Measurements from ENCODE around the gene LCNL1. TPM values are rescaled to one million over a fixed set of nuclear protein-coding genes. Genes with fewer than 3 reads are reported as not detected.

Gene LCNL1
- total RNA-seq, 1 experiment from 2014 or later, result 0.82 TPM

GRCh38 chr9:137014166-137014565 lies 31.4 kb downstream of the LCNL1 start:
- Histone ChIP-seq H3K9me3 (ENCODE audit: control insufficient read depth, insufficient read depth, low read depth, low read length) (no peaks in the 10 kb centered on the region), H3K4me3 (ENCODE audit: low read depth in 2 of 2, low read length in 2 of 2) (no peak overlapping the region), H3K36me3 (ENCODE audit: control insufficient read depth, insufficient read depth, low read length) (no peaks in the 10 kb centered on the region), H3K27me3 (ENCODE audit: control insufficient read depth, insufficient read depth, low read length) (no peaks in the 10 kb centered on the region), H3K4me1 (ENCODE audit: control insufficient read depth, insufficient read depth, low read length) (no peaks in the 10 kb centered on the region), H3K27ac (ENCODE audit: low read length) (no peak overlapping the region)
- intact Hi-C loops (cut with micrococcal nuclease; ENCODE audit: unreplicated experiment) (no loop called here), in situ Hi-C loops (cut with HindIII; ENCODE audit: low pct_unique_long_range_greater_than_20kb, low sequenced_read_pairs) (no loop called here)
- POLR2A ChIA-PET, result no interaction called here
- TF ChIP-seq TCF7L2 (IDR thresholded peaks at IDR 0.05; ENCODE audit: low read depth, low read length), result no peak
- TF ChIP-seq, protein P1, sequence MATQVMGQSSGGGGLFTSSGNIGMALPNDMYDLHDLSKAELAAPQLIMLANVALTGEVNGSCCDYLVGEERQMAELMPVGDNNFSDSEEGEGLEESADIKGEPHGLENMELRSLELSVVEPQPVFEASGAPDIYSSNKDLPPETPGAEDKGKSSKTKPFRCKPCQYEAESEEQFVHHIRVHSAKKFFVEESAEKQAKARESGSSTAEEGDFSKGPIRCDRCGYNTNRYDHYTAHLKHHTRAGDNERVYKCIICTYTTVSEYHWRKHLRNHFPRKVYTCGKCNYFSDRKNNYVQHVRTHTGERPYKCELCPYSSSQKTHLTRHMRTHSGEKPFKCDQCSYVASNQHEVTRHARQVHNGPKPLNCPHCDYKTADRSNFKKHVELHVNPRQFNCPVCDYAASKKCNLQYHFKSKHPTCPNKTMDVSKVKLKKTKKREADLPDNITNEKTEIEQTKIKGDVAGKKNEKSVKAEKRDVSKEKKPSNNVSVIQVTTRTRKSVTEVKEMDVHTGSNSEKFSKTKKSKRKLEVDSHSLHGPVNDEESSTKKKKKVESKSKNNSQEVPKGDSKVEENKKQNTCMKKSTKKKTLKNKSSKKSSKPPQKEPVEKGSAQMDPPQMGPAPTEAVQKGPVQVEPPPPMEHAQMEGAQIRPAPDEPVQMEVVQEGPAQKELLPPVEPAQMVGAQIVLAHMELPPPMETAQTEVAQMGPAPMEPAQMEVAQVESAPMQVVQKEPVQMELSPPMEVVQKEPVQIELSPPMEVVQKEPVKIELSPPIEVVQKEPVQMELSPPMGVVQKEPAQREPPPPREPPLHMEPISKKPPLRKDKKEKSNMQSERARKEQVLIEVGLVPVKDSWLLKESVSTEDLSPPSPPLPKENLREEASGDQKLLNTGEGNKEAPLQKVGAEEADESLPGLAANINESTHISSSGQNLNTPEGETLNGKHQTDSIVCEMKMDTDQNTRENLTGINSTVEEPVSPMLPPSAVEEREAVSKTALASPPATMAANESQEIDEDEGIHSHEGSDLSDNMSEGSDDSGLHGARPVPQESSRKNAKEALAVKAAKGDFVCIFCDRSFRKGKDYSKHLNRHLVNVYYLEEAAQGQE (IDR thresholded peaks at IDR 0.05; ENCODE audit: insufficient read depth in 1 of 2, low read depth in 2 of 2, low read length in 1 of 2), result no peak
- no peak for TF ChIP-seq POLR2AphosphoS5 (IDR thresholded peaks at IDR 0.05; ENCODE audit: low read depth, low read length)
- no peak for TF ChIP-seq SIN3A (IDR thresholded peaks at IDR 0.05; ENCODE audit: borderline replicate concordance, insufficient read depth, low read depth, low read length)
- no peak for TF ChIP-seq CTCF (IDR thresholded peaks at IDR 0.05)
- CTCF ChIA-PET, result no interaction called here
- DNase-seq (ENCODE audit: low read depth, low spot score), result no peak
- ATAC-seq, result no peak
- no TSS peak for BruUV-seq (replicated peaks)

DNA sequence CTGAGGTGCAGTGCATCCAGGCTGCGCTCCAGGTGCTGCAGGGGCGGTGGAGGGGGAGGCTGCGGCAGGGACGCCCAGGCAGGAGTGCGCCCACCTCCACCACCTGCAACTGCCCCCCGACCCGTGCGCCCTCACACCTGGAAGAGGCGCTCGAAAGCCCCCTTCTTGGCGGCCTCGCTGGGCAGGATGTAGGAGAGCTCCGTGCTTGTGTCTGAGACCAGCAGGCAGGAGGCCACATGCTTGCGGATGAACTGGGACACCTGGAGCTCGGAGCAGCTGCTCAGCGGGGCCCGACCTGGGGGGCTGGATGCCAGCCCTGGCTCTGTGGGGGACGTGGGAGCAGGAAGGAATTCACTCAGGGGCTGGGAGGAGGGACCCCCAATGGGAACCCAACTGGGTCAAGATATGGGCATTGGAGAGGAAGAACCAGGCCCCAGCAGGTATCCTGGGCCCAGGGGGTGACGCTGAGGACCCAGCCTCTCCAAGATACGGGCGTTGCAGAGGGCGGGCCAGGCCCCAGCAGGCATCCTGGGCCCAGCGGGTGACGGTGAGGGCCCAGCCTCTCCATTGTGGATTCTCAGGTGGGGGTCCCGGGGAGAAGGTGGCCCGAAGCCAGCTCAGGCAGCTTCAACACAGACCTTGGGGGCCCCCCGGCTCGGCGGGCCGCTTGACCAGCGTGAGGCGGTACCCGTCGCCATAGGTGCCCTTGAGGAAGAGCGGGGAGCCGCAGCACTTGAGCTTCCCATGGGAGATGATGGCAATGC lies 32.2 kb downstream of the LCNL1 start:
- CTCF ChIA-PET, result interaction anchor here (0.7 kb wide), 1 partner anchor 45 kb away, joined by 4 read pairs; no protein-coding TSS in a partner anchor
- H3K36me3 ChIP-seq (ENCODE audit: control insufficient read depth, insufficient read depth, low read length), result no peaks in the 10 kb centered on the region
- no peaks in the 10 kb centered on the region for H3K27me3 ChIP-seq (ENCODE audit: control insufficient read depth, insufficient read depth, low read length)
- DNase-seq (ENCODE audit: low read depth, low spot score), result no peak
- BruUV-seq (replicated peaks), result no TSS peak
- in situ Hi-C loops (cut with HindIII; ENCODE audit: low pct_unique_long_range_greater_than_20kb, low sequenced_read_pairs), result no loop called here
- TF ChIP-seq TCF7L2 (IDR thresholded peaks at IDR 0.05; ENCODE audit: low read depth, low read length) (no peak), SIN3A (IDR thresholded peaks at IDR 0.05; ENCODE audit: borderline replicate concordance, insufficient read depth, low read depth, low read length) (no peak), POLR2AphosphoS5 (IDR thresholded peaks at IDR 0.05; ENCODE audit: low read depth, low read length) (no peak), CTCF (IDR thresholded peaks at IDR 0.05) (no peak)
- TF ChIP-seq, protein P1 (IDR thresholded peaks at IDR 0.05; ENCODE audit: insufficient read depth in 1 of 2, low read depth in 2 of 2, low read length in 1 of 2), result no peak
- no peaks in the 10 kb centered on the region for H3K4me1 ChIP-seq (ENCODE audit: control insufficient read depth, insufficient read depth, low read length)
- intact Hi-C loops (cut with micrococcal nuclease; ENCODE audit: unreplicated experiment), result no loop called here
- no peak overlapping the region for H3K27ac ChIP-seq (ENCODE audit: low read length)
- POLR2A ChIA-PET, result no interaction called here
- no peaks in the 10 kb centered on the region for H3K9me3 ChIP-seq (ENCODE audit: control insufficient read depth, insufficient read depth, low read depth, low read length)
- ATAC-seq, result no peak
- H3K4me3 ChIP-seq (ENCODE audit: low read depth in 2 of 2, low read length in 2 of 2), result no peak overlapping the region

Data from Panc1 (cell line).